Left ventricle myocardium inferior (tissue), 1 donor: ENCODE data around the gene RNASE12. TPM values are rescaled to one million over a fixed set of nuclear protein-coding genes. Genes with fewer than 3 reads are reported as not detected.

Source experiments
- DNase-seq: peaks from one replicate; pipeline ENCODE4 v3.0.0-alpha.2; 2020
- H3K27ac ChIP-seq: fragments of 200-600 bp; replicated peaks from 2 replicates; pipeline ENCODE4 v1.8.0; 2021
- H3K27me3 ChIP-seq: fragments of 200-600 bp; 2 replicates; pipeline ENCODE4 v1.8.0; 2021; ENCODE audit warnings: low read depth
- H3K36me3 ChIP-seq: fragments of 200-600 bp; 2 replicates; pipeline ENCODE4 v1.8.0; 2021
- H3K4me1 ChIP-seq: fragments of 200-600 bp; 2 replicates; pipeline ENCODE4 v1.8.0; 2021
- H3K4me3 ChIP-seq: fragments of 200-600 bp; 2 replicates; pipeline ENCODE4 v1.8.0; 2021; ENCODE audit warnings: mild to moderate bottlenecking, moderate library complexity
- H3K9me3 ChIP-seq: fragments of 200-600 bp; replicated peaks from 2 replicates; pipeline ENCODE4 v1.8.0; 2021
- intact Hi-C: fragments of 100-400 bp; cut with micrococcal nuclease; formaldehyde crosslinking; loops from one replicate; pipeline ENCODE4 v1.11.0; 2022
- total RNA-seq: library from RNA; stranded (reverse); fragmentation: NEBNext Ultra II Directional; extraction: Animal tissue kit (Norgen Biotek cat#: 25700); gene quantifications from one replicate; pipeline ENCODE4 v1.2.1, GENCODE V29; 2021
- TF ChIP-seq, protein P1 (sequence below): fragments of 200-600 bp; IDR thresholded peaks from 2 replicates; pipeline ENCODE4 v1.8.0; 2021; ENCODE audit warnings: antibody characterized with exemption, mild to moderate bottlenecking, borderline replicate concordance
- donor health status: DM: no; HTN: yes; CAD: no; lungs with severe emphysema.

The RNASE12 gene
- total RNA-seq, 1 donor from 2014 or later: not detected

DNA sequence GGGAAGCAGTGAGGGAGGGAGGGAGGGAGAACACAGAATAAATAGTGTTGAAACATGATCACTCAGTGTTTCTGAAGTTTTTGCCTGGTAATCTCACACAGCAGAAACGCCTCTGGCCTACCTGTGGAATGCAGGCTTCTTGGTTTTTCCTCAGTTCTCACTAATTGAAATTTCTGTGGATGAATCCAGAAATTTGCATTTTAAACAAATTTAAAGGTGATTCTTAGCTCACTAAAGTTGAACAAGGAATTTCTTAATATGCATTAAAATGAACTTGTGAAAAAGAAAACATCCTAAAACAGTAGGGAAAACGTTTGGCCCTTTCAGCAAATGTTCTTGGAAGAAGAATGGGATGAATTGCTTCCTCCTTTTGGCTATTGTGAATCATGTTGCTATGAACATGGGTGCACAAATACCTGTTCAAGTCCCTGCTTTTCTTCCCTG, 31.7 kb downstream of the RNASE12 start:
- Histone ChIP-seq H3K27ac (no peak overlapping the region), H3K27me3 (peaks cover 8% of the 10 kb centered on the region), H3K4me1 (no peaks in the 10 kb centered on the region), H3K4me3 (no peak overlapping the region), H3K36me3 (no peaks in the 10 kb centered on the region), H3K9me3 (no peaks in the 10 kb centered on the region)
- TF ChIP-seq, protein P1, sequence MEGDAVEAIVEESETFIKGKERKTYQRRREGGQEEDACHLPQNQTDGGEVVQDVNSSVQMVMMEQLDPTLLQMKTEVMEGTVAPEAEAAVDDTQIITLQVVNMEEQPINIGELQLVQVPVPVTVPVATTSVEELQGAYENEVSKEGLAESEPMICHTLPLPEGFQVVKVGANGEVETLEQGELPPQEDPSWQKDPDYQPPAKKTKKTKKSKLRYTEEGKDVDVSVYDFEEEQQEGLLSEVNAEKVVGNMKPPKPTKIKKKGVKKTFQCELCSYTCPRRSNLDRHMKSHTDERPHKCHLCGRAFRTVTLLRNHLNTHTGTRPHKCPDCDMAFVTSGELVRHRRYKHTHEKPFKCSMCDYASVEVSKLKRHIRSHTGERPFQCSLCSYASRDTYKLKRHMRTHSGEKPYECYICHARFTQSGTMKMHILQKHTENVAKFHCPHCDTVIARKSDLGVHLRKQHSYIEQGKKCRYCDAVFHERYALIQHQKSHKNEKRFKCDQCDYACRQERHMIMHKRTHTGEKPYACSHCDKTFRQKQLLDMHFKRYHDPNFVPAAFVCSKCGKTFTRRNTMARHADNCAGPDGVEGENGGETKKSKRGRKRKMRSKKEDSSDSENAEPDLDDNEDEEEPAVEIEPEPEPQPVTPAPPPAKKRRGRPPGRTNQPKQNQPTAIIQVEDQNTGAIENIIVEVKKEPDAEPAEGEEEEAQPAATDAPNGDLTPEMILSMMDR: no peak
- intact Hi-C loops: no loop called here
- no peak for DNase-seq

DNA sequence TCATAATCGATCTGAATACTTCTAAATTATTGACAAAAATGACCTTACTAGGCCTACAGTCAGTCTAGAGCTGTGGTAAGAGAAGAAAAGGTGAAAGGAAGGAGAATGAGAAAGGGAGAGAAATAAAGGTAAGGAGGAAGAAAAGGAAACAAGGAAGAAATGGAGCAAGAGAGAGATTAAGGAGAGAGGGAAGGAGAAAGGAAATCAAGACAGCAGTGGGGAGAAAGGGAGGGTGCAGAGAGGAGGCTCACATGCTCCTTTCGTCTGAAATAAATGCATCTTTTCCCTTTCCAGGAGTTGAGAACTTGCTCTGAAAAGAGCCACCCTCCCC, 34.0 kb downstream of the RNASE12 start:
- TF ChIP-seq, protein P1: no peak
- no peak overlapping the region for H3K27ac ChIP-seq
- H3K4me3 ChIP-seq: no peak overlapping the region
- no peak for DNase-seq
- no peaks in the 10 kb centered on the region for H3K9me3 ChIP-seq
- H3K27me3 ChIP-seq: peaks cover 8% of the 10 kb centered on the region
- H3K4me1 ChIP-seq: no peaks in the 10 kb centered on the region
- H3K36me3 ChIP-seq: no peaks in the 10 kb centered on the region
- intact Hi-C loops: no loop called here

DNA sequence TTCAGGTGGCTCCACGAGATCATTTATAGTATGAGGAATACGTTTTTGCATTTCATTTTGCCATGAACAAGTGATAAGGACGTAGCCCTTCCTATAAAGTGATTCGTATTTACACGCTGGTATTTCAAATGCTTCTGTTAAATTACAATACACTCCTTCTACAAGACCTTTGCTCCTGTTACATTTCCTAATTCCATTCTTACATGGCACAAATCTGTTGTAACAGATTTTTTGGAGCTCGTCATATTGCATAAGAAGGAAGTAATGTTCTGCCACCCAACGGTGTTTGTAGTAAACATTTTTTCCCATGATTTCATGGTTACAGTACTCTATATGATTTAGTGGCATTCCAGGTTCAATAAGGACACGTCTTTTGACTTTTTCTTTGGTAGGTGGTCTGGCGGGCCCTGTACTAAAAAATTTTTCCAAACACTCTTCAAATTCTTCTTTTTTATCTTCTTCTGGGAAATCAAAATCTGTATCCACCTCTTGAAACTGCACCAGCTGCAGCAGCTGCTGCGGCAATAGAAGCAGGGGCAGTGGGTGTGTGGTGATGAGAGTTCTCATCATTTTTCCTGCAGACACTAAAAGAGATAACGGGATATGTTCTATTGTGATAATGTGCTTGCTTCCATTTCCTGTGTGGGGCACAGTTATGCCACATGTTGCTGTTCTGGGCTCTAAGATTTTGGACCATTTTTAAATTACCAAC, 34.5 kb downstream of the RNASE12 start:
- intact Hi-C loops: no loop called here
- no peak for DNase-seq
- Histone ChIP-seq H3K4me1 (no peaks in the 10 kb centered on the region), H3K27me3 (peaks cover 8% of the 10 kb centered on the region), H3K9me3 (no peaks in the 10 kb centered on the region), H3K36me3 (no peaks in the 10 kb centered on the region), H3K27ac (no peak overlapping the region), H3K4me3 (no peak overlapping the region)
- TF ChIP-seq, protein P1: no peak

DNA sequence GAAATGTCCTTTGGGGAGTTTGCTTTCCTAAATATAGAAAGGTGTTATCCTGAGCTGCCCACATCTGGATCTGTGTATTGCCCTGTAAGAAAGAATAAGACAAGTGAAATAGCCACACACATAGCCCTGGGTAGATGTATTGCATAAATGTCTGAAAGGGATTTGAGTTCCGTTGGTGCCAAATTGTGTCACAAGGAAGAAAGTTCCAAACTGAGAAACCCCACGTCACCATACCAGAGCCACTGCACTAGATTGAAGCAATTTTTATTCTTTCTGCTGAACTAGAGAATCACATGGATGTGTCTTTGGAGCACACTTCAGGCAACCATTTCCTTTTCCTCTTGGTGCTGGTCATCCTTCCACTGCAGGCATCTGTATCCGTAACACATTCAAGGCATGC, 35.3 kb downstream of the RNASE12 start:
- H3K27me3 ChIP-seq: peaks cover 8% of the 10 kb centered on the region
- no peaks in the 10 kb centered on the region for H3K4me1 ChIP-seq
- DNase-seq: no peak
- intact Hi-C loops: no loop called here
- H3K4me3 ChIP-seq: no peak overlapping the region
- H3K9me3 ChIP-seq: no peaks in the 10 kb centered on the region
- TF ChIP-seq, protein P1: no peak
- H3K36me3 ChIP-seq: no peaks in the 10 kb centered on the region
- H3K27ac ChIP-seq: no peak overlapping the region

DNA sequence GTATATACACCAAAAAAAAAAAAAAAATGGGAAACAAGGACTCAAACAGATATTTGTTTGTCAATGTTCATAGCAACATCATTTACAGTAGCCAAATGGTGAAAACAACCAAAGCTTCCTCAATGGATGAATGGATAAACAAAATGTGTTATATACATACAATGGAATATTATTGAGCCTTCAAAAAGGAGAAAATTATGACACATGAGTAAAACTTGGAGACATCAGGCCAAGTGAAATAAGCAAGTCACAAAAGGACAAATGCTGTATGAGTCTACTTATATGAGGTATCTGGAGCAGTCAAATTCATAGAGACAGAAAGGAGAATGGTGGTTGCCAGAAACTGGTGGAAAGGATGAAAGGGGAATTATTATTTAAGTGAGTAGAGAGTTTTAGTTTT, 38.2 kb downstream of the RNASE12 start:
- no peak for DNase-seq
- TF ChIP-seq, protein P1: no peak
- intact Hi-C loops: no loop called here
- H3K27me3 ChIP-seq: peaks cover 8% of the 10 kb centered on the region
- H3K4me3 ChIP-seq: no peak overlapping the region
- H3K27ac ChIP-seq: no peak overlapping the region
- no peaks in the 10 kb centered on the region for H3K36me3 ChIP-seq
- H3K9me3 ChIP-seq: no peaks in the 10 kb centered on the region
- no peaks in the 10 kb centered on the region for H3K4me1 ChIP-seq
